GM21381 (cell line): ENCODE results near the gene AATF.

Source experiments
- ATAC-seq: cut with Tn5 transposase; IDR thresholded peaks from one replicate; pipeline ENCODE4 v1.9.1; 2021; ENCODE audit warnings: mild to moderate bottlenecking, moderate library complexity; ENCODE audit not compliant: unreplicated experiment

AATF gene

GRCh38 chr17:37098910-37099664, 150.3 kb downstream of the AATF start:
- no peak for ATAC-seq

GRCh38 chr17:37100231-37100630, 151.5 kb downstream of the AATF start:
- ATAC-seq = no peak

DNA sequence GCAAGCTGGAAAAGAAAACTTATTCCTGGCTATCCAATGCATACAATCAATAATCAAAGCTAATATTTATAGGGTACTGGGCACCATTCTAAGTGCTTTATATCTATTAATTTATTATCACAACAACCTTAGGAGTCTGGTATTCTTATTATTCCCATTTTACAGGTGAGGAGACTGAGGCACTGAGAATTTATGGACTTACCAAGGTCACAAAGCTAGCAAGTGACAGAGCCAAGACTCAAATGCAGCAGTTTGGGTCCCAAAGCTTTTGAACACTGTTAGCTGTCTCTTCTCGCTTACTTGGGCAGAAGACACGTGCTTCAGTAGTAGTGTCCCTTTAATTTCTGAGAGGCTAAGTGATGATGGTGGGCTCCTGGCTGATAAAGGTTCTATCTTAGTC, 152.6 kb downstream of the AATF start:
- ATAC-seq = no peak

GRCh38 chr17:37103231-37103630, 154.5 kb downstream of the AATF start:
- ATAC-seq = no peak

- no peak for ATAC-seq
These were observed 157.3 kb downstream of the AATF start for GRCh38 chr17:37106049-37106448.
